A549 (cell line): ENCODE data around the gene EEIG1. TPM values are rescaled to one million over a fixed set of nuclear protein-coding genes. Genes with fewer than 3 reads are reported as not detected.
A peak's percentile ranks its signal among the peaks of the same experiment; 100 is the strongest.

Source experiments
- ATAC-seq, 2 experiments: fragments of 200-7000 bp in 1 of 2; fragments of >200 bp in 1 of 2; cut with Nextera tagmentation in 1 of 2; cut with Tn5 transposase in 1 of 2; 3 replicates each; pipeline versions ENCODE4 v1.8.0 to v1.9.1; 2018 to 2020; ENCODE audit warnings: mild to moderate bottlenecking in 1 of 2, moderate library complexity in 1 of 2
- CTCF ChIA-PET: fragments of 300-600 bp; sonication (Branson Sonifier 250); formaldehyde crosslinking; extraction: SDS; loops from one replicate; lab custom pipeline; 2021; ENCODE audit warnings: antibody characterized with exemption, inconsistent platforms; lab: Yijun Ruan, JAX
- POLR2A ChIA-PET: fragments of 350-600 bp; formaldehyde crosslinking; extraction: SDS; loops from one replicate; lab custom pipeline; 2021; ENCODE audit warnings: antibody characterized with exemption, inconsistent platforms; lab: Yijun Ruan, JAX
- DNase-seq, 2 experiments: peaks; one replicate each; pipeline versions ENCODE4 v3.0.0 to v3.0.0-alpha.2; 2011 to 2016; ENCODE audit warnings: low read depth in 1 of 2, low spot score in 1 of 2
- FAIRE-seq: peaks from 2 replicates; lab custom pipeline; 2011; peaks lifted over from hg19 to GRCh38; lab: Jason Lieb, UNC
- H3K27ac ChIP-seq, 2 experiments: fragments of >200 bp; sonication (Bioruptor Twin); formaldehyde crosslinking; 3 replicates each; pipeline ENCODE4 v1.5.1; 2016 to 2017
- H3K4me1 ChIP-seq: fragments of >200 bp; sonication (Bioruptor Twin); formaldehyde crosslinking; 3 replicates; pipeline ENCODE4 v1.6.1; 2016
- H3K4me2 ChIP-seq: fragments of >200 bp; sonication (Bioruptor Twin); formaldehyde crosslinking; 3 replicates; pipeline ENCODE4 v1.6.1; 2016
- H3K4me3 ChIP-seq: fragments of >200 bp; sonication (Bioruptor Twin); formaldehyde crosslinking; 3 replicates; pipeline ENCODE4 v1.5.1; 2016
- H3K9me3 ChIP-seq: fragments of >200 bp; sonication (Bioruptor Twin); formaldehyde crosslinking; 3 replicates; pipeline ENCODE4 v1.6.1; 2016
- CEBPB ChIP-seq, 2 experiments: fragments of >200 bp in 1 of 2; sonication (Bioruptor Twin) in 1 of 2; formaldehyde crosslinking in 1 of 2; IDR thresholded peaks; 2 replicates each; pipeline ENCODE4 v1.6.1; 2012 to 2016
- EHF ChIP-seq: fragments of 250-450 bp; sonication (Bioruptor Pico); IDR thresholded peaks from 2 replicates; pipeline ENCODE4 v1.5.0; 2020; ENCODE audit warnings: mild to moderate bottlenecking
- JUNB ChIP-seq: fragments of >200 bp; sonication (Bioruptor Twin); formaldehyde crosslinking; IDR thresholded peaks from 2 replicates; pipeline ENCODE4 v1.6.1; 2016
- KDM1A ChIP-seq: fragments of 200-600 bp; sonication (generic); IDR thresholded peaks from 2 replicates; pipeline ENCODE4 v1.6.1; 2016; ENCODE audit warnings: low read depth, mild to moderate bottlenecking
- KDM5A ChIP-seq: fragments of 200-600 bp; sonication (generic); IDR thresholded peaks from 2 replicates; pipeline ENCODE4 v1.6.1; 2016; ENCODE audit warnings: antibody characterized with exemption, mild to moderate bottlenecking
- MAFK ChIP-seq: fragments of 450-650 bp; IDR thresholded peaks from 2 replicates; pipeline ENCODE4 v1.6.1; 2014; ENCODE audit not compliant: partially characterized antibody
- NFE2L2 ChIP-seq: fragments of 150-350 bp; conservative IDR thresholded peaks from 2 replicates; pipeline ENCODE4 v1.6.1; 2014; ENCODE audit warnings: low read length
- NPAS2 ChIP-seq: fragments of 250-450 bp; sonication (Bioruptor Pico); IDR thresholded peaks from 2 replicates; pipeline ENCODE4 v1.8.0; 2022; ENCODE audit warnings: mild to moderate bottlenecking, moderate library complexity, borderline replicate concordance
- RCOR1 ChIP-seq: fragments of 150-350 bp; IDR thresholded peaks from 2 replicates; pipeline ENCODE4 v1.6.1; 2014; ENCODE audit warnings: antibody characterized with exemption, low read length, low read depth
- ZC3H11A ChIP-seq: fragments of 450-650 bp; IDR thresholded peaks from 2 replicates; pipeline ENCODE4 v1.6.1; 2014; ENCODE audit warnings: antibody characterized with exemption, mild to moderate bottlenecking
- WGBS: methylation state at CpG from one replicate; pipeline ENCODE4 v1.1.6; 2017; ENCODE audit errors: missing lambda C conversion rate; 5-methylcytosine and 5-hydroxymethylcytosine counted together
- polyA plus RNA-seq, 4 experiments: library from polyadenylated mRNA; depleted of rRNA in 3 of 4; stranded (reverse); fragments of >200 nt; fragmentation: RNase III in 1 of 4; extraction: RNeasy Plus Mini Kit Qiagen cat#74134 plus additional on column Dnase treatment in 1 of 4; gene quantifications; 2 replicates in 3 of 4; 3 replicates in 1 of 4; pipeline ENCODE4 v1.2.3, GENCODE V29; 2011 to 2017
- TF ChIP-seq, protein P1 (sequence below): fragments of 250-450 bp; sonication (Bioruptor Pico); IDR thresholded peaks from 2 replicates; pipeline ENCODE4 v1.5.0; 2021; ENCODE audit warnings: mild to moderate bottlenecking, moderate library complexity, borderline replicate concordance
- TF ChIP-seq, protein P2 (sequence below): fragments of >200 bp; sonication (Bioruptor Twin); formaldehyde crosslinking; IDR thresholded peaks from 3 replicates; pipeline ENCODE4 v1.6.1; 2016
- TF ChIP-seq, protein P3 (sequence below): fragments of >200 bp; sonication (Bioruptor Twin); formaldehyde crosslinking; IDR thresholded peaks from 2 replicates; pipeline ENCODE4 v1.6.1; 2016
- TF ChIP-seq, protein P4 (sequence below): fragments of >200 bp; sonication (Bioruptor Twin); formaldehyde crosslinking; IDR thresholded peaks from 3 replicates; pipeline ENCODE4 v1.5.1; 2016

Gene EEIG1
- polyA plus RNA-seq, 2 of the 4 experiments (the other 2 are of a cell fraction): 30.3 to 33.0 TPM

DNA sequence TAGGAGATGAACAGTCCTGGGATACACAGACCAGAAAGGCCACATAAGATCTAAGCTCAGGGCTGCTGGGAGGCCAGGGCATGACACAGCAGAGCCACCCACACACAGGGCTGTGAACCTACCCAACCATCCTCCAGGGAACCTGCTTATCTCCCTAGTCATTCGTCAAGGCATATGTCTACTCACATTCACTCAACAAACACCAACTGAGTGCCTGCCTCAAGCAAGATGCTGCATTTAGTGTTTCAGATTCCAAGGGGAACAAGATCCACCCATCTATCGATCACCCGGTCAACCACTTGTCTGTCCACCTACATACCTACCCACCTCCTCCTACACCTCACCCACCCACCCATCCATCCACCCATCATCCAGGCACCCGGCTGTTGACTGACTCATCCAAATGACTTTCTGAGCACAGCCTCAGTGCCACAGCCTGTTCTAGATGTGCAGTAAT, 45.0 kb downstream of the EEIG1 start:
- 62% methylated on average over 4 of the region's 4 CpGs for WGBS
- Histone ChIP-seq H3K9me3 (no peaks in the 10 kb centered on the region), H3K27ac (peak overlapping the region in 1 of 2 experiments; percentile 20; a peak in 1 of 6 replicates), H3K4me1 (peaks cover 43% of the 10 kb centered on the region), H3K4me2 (peak overlapping the region; percentile 79), H3K4me3 (0 out of 3 replicates have a peak overlapping the region, but pooled peaks have one; percentile 61)
- POLR2A ChIA-PET: no interaction called here
- DNase-seq: no peak
- ATAC-seq: no peak
- TF ChIP-seq ZC3H11A (no peak), RCOR1 (no peak), MAFK (no peak), KDM1A (no peak), NFE2L2 (no peak), EHF (no peak), JUNB (no peak), NPAS2 (CRISPR knock-in tag) (no peak)
- TF ChIP-seq, protein P1, sequence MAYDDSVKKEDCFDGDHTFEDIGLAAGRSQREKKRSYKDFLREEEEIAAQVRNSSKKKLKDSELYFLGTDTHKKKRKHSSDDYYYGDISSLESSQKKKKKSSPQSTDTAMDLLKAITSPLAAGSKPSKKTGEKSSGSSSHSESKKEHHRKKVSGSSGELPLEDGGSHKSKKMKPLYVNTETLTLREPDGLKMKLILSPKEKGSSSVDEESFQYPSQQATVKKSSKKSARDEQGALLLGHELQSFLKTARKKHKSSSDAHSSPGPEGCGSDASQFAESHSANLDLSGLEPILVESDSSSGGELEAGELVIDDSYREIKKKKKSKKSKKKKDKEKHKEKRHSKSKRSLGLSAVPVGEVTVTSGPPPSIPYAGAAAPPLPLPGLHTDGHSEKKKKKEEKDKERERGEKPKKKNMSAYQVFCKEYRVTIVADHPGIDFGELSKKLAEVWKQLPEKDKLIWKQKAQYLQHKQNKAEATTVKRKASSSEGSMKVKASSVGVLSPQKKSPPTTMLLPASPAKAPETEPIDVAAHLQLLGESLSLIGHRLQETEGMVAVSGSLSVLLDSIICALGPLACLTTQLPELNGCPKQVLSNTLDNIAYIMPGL (CRISPR knock-in tag): no peak
- TF ChIP-seq, protein P2, sequence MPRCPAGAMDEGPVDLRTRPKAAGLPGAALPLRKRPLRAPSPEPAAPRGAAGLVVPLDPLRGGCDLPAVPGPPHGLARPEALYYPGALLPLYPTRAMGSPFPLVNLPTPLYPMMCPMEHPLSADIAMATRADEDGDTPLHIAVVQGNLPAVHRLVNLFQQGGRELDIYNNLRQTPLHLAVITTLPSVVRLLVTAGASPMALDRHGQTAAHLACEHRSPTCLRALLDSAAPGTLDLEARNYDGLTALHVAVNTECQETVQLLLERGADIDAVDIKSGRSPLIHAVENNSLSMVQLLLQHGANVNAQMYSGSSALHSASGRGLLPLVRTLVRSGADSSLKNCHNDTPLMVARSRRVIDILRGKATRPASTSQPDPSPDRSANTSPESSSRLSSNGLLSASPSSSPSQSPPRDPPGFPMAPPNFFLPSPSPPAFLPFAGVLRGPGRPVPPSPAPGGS: no peak
- TF ChIP-seq, protein P3, sequence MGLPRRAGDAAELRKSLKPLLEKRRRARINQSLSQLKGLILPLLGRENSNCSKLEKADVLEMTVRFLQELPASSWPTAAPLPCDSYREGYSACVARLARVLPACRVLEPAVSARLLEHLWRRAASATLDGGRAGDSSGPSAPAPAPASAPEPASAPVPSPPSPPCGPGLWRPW: no peak
- TF ChIP-seq, all 56 proteins: peak for 0
- FAIRE-seq: no peak
- CTCF ChIA-PET: interaction anchor here (5.1 to 35.7 kb wide), 4 partner anchors 8 to 102 kb away, joined by 43 to 827 read pairs (median 209); no protein-coding TSS in a partner anchor

DNA sequence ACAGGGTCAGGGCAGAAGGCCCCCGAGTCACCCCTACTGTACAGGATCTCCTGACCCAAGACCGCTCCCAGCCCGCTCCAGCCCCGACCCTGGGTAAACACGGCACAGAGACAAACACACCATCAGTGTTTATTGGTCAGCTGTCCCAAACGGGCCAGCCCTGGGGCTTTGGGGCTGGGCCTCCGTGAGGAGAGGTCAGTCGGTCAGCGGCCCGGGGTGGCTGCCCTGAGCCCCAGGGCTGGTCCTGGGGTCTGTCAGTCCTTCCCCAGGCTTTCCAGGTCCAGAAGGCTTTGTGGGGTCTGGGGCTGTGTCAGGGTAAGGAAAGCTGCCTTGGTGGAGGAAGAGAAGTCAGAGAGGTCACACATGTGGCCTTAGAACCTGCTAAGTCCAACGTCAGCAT, 45.8 kb downstream of the EEIG1 start:
- Histone ChIP-seq H3K9me3 (no peaks in the 10 kb centered on the region), H3K27ac (no peak overlapping the region), H3K4me3 (no peak overlapping the region), H3K4me2 (peak overlapping the region; percentile 79; the same call in 1 of the 3 replicates), H3K4me1 (peaks cover 45% of the 10 kb centered on the region)
- no peak for TF ChIP-seq KDM5A
- ChIA-PET CTCF (interaction anchor here (0.9 to 35.7 kb wide), 5 partner anchors 9 to 183 kb away, joined by 3 to 827 read pairs (median 43); no protein-coding TSS in a partner anchor), POLR2A (no interaction called here)
- FAIRE-seq: no peak
- ATAC-seq: no peak
- DNase-seq: no peak
- 62% methylated on average over 7 of the region's 11 CpGs for WGBS

DNA sequence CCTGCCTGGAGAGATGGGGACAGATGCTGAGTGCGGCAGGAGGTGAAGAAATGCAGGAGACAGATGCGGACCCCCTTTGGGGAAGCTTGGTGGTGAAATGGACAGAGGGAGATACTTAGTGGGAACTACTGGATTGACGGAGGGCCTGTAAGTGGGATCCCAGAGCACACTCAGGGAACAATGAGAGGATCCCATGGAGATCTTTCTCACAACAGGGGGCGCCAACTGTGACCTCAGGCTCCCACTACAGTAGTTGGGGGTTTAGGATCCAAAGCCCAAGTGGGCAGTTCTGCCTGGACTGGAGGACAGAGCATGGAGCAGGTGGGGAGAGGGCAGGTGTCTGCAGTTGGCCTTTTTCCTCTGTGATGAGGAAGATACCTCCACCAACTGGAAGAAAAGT, 46.5 kb downstream of the EEIG1 start:
- DNase-seq (no peak), ATAC-seq (no peak), FAIRE-seq (no peak)
- Histone ChIP-seq H3K4me1 (peaks cover 48% of the 10 kb centered on the region), H3K9me3 (no peaks in the 10 kb centered on the region), H3K27ac (no peak overlapping the region), H3K4me2 (no peak overlapping the region), H3K4me3 (no peak overlapping the region)
- ChIA-PET POLR2A (interaction anchor here (0.6 kb wide), 1 partner anchor 145 kb away, joined by 10 read pairs; no protein-coding TSS in a partner anchor), CTCF (interaction anchor here (0.9 to 35.7 kb wide), 6 partner anchors 9 to 184 kb away, joined by 3 to 827 read pairs (median 24); no protein-coding TSS in a partner anchor)
- no peak for TF ChIP-seq CEBPB (IDR thresholded peaks at IDR 0.05)
- TF ChIP-seq, protein P4, sequence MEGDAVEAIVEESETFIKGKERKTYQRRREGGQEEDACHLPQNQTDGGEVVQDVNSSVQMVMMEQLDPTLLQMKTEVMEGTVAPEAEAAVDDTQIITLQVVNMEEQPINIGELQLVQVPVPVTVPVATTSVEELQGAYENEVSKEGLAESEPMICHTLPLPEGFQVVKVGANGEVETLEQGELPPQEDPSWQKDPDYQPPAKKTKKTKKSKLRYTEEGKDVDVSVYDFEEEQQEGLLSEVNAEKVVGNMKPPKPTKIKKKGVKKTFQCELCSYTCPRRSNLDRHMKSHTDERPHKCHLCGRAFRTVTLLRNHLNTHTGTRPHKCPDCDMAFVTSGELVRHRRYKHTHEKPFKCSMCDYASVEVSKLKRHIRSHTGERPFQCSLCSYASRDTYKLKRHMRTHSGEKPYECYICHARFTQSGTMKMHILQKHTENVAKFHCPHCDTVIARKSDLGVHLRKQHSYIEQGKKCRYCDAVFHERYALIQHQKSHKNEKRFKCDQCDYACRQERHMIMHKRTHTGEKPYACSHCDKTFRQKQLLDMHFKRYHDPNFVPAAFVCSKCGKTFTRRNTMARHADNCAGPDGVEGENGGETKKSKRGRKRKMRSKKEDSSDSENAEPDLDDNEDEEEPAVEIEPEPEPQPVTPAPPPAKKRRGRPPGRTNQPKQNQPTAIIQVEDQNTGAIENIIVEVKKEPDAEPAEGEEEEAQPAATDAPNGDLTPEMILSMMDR: 0 out of 3 replicates have a peak, but pooled peaks have one; percentile 7
- WGBS: 81% methylated on average over 4 of the region's 4 CpGs
